Measurements from ENCODE around the gene PLXNA2. TPM values are rescaled to one million over a fixed set of nuclear protein-coding genes. Genes with fewer than 3 reads are reported as not detected.

The PLXNA2 gene
- total and polyA plus RNA-seq, 2 of the 4 experiments (the other 2 are of a cell fraction) = 0.72 to 1.1 TPM

DNA sequence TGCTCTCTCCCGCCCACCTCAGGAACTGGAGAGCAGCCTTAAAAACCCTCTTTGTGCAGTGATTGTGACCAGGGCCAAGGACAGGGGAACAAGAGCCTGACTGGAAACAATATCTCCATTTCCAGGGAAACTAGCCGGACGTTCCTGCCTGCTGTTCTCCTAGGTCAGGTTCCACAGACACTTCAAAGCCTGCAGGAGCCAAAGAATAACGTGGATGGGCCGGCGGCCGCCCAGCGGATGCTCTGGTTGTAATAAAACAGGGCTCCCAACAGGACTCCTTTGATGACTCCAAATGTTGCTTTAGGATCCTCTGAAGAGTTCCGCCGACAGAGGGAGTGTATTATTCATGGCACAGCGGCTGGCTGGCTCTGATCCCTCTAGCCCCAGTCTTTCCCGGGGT is 162.2 kb downstream of the PLXNA2 start:
- TF ChIP-seq, protein P1, sequence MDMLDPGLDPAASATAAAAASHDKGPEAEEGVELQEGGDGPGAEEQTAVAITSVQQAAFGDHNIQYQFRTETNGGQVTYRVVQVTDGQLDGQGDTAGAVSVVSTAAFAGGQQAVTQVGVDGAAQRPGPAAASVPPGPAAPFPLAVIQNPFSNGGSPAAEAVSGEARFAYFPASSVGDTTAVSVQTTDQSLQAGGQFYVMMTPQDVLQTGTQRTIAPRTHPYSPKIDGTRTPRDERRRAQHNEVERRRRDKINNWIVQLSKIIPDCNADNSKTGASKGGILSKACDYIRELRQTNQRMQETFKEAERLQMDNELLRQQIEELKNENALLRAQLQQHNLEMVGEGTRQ (IDR thresholded peaks at IDR 0.05; ENCODE audit: low read depth, low read length) = no peak
- TF ChIP-seq BHLHE40 (IDR thresholded peaks at IDR 0.05; ENCODE audit: low read depth, low read length) = no peak
- TF ChIP-seq POLR2A (IDR thresholded peaks at IDR 0.05; ENCODE audit: low read depth, low read length) = no peak
- TF ChIP-seq MXI1 (IDR thresholded peaks at IDR 0.05; ENCODE audit: borderline replicate concordance, low read depth, low read length) = no peak
- no peak for TF ChIP-seq CEBPB (IDR thresholded peaks at IDR 0.05; ENCODE audit: low read depth, low read length)
- TF ChIP-seq MAFK (IDR thresholded peaks at IDR 0.05; ENCODE audit: low read depth, low read length) = no peak
- no peak for TF ChIP-seq CHD1 (IDR thresholded peaks at IDR 0.05; ENCODE audit: low read depth, low read length)
- TF ChIP-seq, protein P2, sequence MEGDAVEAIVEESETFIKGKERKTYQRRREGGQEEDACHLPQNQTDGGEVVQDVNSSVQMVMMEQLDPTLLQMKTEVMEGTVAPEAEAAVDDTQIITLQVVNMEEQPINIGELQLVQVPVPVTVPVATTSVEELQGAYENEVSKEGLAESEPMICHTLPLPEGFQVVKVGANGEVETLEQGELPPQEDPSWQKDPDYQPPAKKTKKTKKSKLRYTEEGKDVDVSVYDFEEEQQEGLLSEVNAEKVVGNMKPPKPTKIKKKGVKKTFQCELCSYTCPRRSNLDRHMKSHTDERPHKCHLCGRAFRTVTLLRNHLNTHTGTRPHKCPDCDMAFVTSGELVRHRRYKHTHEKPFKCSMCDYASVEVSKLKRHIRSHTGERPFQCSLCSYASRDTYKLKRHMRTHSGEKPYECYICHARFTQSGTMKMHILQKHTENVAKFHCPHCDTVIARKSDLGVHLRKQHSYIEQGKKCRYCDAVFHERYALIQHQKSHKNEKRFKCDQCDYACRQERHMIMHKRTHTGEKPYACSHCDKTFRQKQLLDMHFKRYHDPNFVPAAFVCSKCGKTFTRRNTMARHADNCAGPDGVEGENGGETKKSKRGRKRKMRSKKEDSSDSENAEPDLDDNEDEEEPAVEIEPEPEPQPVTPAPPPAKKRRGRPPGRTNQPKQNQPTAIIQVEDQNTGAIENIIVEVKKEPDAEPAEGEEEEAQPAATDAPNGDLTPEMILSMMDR (conservative IDR thresholded peaks at IDR 0.05; ENCODE audit: low read depth, low read length) = no peak
- TF ChIP-seq RFX5 (IDR thresholded peaks at IDR 0.05; ENCODE audit: low read depth, low read length) = no peak
- TF ChIP-seq FOS (IDR thresholded peaks at IDR 0.05; ENCODE audit: low read depth, low read length) = no peak
- TF ChIP-seq, protein P3, sequence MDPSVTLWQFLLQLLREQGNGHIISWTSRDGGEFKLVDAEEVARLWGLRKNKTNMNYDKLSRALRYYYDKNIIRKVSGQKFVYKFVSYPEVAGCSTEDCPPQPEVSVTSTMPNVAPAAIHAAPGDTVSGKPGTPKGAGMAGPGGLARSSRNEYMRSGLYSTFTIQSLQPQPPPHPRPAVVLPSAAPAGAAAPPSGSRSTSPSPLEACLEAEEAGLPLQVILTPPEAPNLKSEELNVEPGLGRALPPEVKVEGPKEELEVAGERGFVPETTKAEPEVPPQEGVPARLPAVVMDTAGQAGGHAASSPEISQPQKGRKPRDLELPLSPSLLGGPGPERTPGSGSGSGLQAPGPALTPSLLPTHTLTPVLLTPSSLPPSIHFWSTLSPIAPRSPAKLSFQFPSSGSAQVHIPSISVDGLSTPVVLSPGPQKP (IDR thresholded peaks at IDR 0.05; ENCODE audit: borderline replicate concordance, low read depth, low read length) = no peak
- no peak for TF ChIP-seq SMC3 (IDR thresholded peaks at IDR 0.05; ENCODE audit: low read depth, low read length)
- TF ChIP-seq MAZ (IDR thresholded peaks at IDR 0.05; ENCODE audit: borderline replicate concordance, low read depth, low read length) = no peak
- TF ChIP-seq RAD21 (IDR thresholded peaks at IDR 0.05; ENCODE audit: low read length) = no peak
- no peak for TF ChIP-seq RCOR1 (IDR thresholded peaks at IDR 0.05; ENCODE audit: insufficient replicate concordance, low read length)
- no peak for TF ChIP-seq NFE2L2 (IDR thresholded peaks at IDR 0.05; ENCODE audit: low read depth, low read length)
- Histone ChIP-seq H2AK5ac (ENCODE audit: low read depth, low read length) (no peak overlapping the region), H3K18ac (ENCODE audit: low read depth, low read length) (no peak overlapping the region), H3K27ac (ENCODE audit: insufficient read depth, low read length) (no peak overlapping the region), H3K56ac (ENCODE audit: extremely low read depth, insufficient read depth, low read length) (no peak overlapping the region), H2BK120ac (ENCODE audit: low read depth, low read length) (no peak overlapping the region), H2AFZ (replicated peaks; ENCODE audit: low read length, poor library complexity) (peak overlapping the region; percentile 49), H2BK15ac (ENCODE audit: low read depth, low read length) (no peak overlapping the region), H3K9me1 (ENCODE audit: insufficient read depth, low read length) (no peaks in the 10 kb centered on the region), H4K8ac (ENCODE audit: low read depth in 2 of 2, low read length in 2 of 2) (no peak overlapping the region), H3K23ac (ENCODE audit: low read depth, low read length) (no peak overlapping the region), H4K91ac (ENCODE audit: insufficient read depth, low read depth, low read length) (no peak overlapping the region), H3K4me1 (ENCODE audit: control insufficient read depth, insufficient read depth, low read length) (peaks cover 5% of the 10 kb centered on the region), H4K5ac (ENCODE audit: low read depth, low read length) (no peak overlapping the region), H3K4me2 (ENCODE audit: low read depth, low read length) (no peak overlapping the region), H3K14ac (replicated peaks; ENCODE audit: low read depth, low read length) (no peak overlapping the region), H2AK9ac (replicated peaks; ENCODE audit: low read depth, low read length, poor library complexity) (no peak overlapping the region), H3K4me3 (ENCODE audit: insufficient read depth, low read depth, low read length) (no peak overlapping the region), H3K9ac (ENCODE audit: low read depth, low read length) (no peak overlapping the region), H3K27me3 (ENCODE audit: control insufficient read depth, insufficient read depth, low read length) (no peaks in the 10 kb centered on the region), H3K4ac (ENCODE audit: low read depth, low read length) (no peak overlapping the region), H2BK5ac (ENCODE audit: low read depth, low read length, poor library complexity, severe bottlenecking) (no peak overlapping the region), H3K79me1 (ENCODE audit: low read depth in 1 of 2, low read length in 2 of 2) (no peaks in the 10 kb centered on the region), H3K9me3 (ENCODE audit: control insufficient read depth, insufficient read depth, low read length) (no peaks in the 10 kb centered on the region), H2BK20ac (ENCODE audit: low read depth, low read length) (no peak overlapping the region), H4K20me1 (ENCODE audit: insufficient read depth, low read length) (no peaks in the 10 kb centered on the region), H3K36me3 (ENCODE audit: control insufficient read depth, insufficient read depth, low read length) (no peaks in the 10 kb centered on the region)
- WGBS, 2 experiments (ENCODE audit: extremely low coverage in 2 of 2, insufficient read length in 1 of 2) = 100% methylated on average over 1 of the region's 12 CpGs; no CpG with 5 or more reads in 1 of the 2 experiments
- ChIA-PET POLR2A (ENCODE audit: unreplicated experiment) (no interaction called here), CTCF (interaction anchor here (1.5 kb wide), 1 partner anchor 13 kb away, joined by 3 read pairs; no protein-coding TSS in a partner anchor)
- ATAC-seq (ENCODE audit: low read depth) = no peak
- DNase-seq = no peak
- BruUV-seq (replicated peaks) = no TSS peak
- intact Hi-C loops (cut with micrococcal nuclease) = no loop called here
- dilution Hi-C loops (cut with HindIII; ENCODE audit: low sequenced_read_pairs, unreplicated experiment) = no loop called here
- in situ Hi-C loops (cut with MboI; ENCODE audit: low sequenced_read_pairs) = no loop called here
